Stimulated activated CD4-positive, alpha-beta T cell treated with anti-CD3 and anti-CD28 coated beads, Interleukin-4, amount 100 ng/mL, for 4 hours (primary cell): ENCODE measurements around the gene REP15.
"Not testable (repeated sequence)": the region's sequence is repeated elsewhere in the genome, so short reads cannot be mapped to it uniquely, and the experiment has no call there.

Source experiments
- DNase-seq, 2 experiments: peaks; one replicate each; pipeline ENCODE4 v3.0.0-alpha.2; 2020

Gene REP15, protein sequence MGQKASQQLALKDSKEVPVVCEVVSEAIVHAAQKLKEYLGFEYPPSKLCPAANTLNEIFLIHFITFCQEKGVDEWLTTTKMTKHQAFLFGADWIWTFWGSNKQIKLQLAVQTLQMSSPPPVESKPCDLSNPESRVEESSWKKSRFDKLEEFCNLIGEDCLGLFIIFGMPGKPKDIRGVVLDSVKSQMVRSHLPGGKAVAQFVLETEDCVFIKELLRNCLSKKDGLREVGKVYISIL

DNA sequence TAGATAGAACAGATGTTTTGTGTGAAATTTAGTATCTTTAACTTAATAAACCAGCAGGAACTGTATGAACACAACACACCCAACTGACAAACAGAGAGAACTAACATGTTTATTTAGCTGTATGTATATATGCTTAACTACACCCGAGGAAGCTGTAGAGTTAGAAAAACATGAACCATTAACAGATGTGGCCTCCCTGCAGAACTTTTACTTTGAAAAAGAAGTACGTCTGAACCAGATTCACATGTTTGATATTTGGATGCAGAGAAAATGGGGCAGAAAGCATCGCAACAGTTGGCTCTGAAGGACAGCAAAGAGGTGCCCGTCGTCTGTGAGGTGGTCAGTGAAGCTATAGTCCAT lies at the start of gene REP15:
Gene REP15 (plus strand): TSS at position 155 of the 360 bp plus-strand sequence. CDS start 116 bp downstream, at position 271.
- DNase-seq = no peak

DNA sequence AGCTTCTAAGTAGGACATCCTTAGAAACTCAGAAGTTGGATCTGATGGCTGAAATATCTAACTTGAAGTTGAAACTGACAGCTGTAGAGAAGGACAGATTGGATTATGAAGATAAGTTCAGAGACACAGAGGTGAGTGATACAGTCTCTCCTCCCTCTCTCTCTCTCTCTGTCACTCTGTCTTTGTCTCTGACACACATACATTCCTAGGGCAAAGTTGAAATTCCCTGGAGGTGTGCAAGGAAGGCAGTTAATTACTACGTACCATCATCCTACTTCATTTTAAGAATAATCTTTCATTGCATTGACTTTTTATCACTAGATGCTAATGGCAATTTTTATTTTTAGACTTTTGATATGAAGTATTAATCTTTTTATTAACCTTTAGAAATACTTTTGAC lies 46.2 kb upstream of the REP15 start:
- DNase-seq = no peak

DNA sequence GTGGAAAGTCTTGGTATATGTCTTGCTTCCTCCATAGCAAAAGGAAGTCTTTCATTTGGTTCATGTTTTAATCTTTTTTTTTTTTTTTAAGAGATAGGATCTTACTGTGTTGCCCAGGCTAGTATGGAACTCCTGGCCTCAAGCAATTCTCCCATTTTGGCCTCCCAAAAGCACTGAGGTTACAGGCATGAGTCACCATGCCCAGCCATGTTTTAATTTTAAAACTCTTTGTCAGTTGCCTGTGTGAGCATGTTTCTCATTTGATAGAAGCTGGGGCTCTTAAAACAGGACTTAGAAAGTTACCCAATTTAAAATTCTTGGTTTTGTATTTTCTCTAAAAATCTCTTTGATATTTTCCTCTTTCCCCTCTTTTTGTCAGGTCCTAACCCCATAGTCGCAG lies 45.0 kb upstream of the REP15 start:
- no peak for DNase-seq

DNA sequence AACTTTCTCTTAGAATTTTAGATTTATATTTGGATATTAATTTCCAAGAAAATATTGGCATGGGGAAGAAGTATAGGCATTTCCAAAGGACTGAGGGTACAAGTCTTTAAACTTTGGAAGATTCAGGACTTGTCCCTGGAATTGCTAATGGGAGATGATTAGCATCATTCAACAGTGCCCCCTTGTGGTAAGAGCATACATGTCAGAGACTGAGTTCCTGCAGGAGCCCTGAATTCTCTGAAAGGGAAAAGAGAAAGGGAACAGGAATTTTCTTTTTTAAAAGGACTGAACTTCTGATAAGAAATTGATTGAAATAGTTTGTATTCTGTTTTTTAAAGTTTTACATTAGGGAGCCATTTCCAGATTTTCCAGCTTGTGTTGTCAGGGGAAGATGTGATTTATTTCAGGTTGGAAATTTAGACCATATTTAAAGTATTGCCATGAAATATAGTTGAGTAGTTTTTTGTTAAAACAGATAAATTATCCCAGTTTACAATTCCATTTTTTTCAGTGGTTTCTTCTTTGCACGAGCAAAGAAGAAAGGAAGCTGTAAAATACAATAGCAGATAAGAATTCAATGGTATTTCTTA lies 44.0 kb upstream of the REP15 start:
- DNase-seq = peak in 1 of 2 experiments; percentile 2

DNA sequence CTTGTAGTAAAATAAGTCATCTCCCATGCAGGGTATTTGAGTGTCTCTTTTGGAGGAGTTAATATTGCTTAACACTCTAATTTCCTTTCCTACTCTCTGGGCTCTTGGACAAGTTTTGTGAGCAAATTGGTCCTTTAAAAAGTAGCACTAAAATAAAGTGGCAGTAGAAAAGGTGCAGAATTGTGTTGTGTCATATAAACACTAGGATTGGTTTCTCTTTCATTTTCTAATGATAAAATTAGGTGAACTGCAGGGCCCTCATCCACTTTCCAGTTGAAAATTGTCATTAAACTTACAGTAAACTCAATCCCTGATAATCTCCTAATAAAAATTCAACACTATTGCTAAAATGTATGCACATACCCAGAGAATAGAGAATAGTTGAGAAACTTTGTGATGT lies 42.6 kb upstream of the REP15 start:
- DNase-seq = no peak

DNA sequence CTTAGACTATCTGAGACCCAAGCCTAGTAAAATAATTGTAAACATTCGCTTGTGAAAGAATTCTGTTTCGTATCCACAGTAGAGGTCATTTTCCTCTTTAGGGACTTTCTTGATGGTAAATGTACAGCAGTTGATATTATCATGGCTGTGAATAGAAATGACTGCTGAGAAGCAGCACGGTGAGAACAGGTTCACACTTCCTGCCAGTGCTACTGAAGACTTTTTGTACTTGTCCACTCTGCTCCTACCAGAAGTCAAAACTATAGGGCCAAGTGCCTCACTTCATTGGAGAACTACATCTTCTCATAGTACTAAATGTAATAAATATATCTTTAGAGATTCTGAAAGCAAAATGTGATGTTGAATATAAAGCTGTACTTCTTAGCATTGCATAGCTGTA lies 40.8 kb upstream of the REP15 start:
- DNase-seq = not testable (repeated sequence)

DNA sequence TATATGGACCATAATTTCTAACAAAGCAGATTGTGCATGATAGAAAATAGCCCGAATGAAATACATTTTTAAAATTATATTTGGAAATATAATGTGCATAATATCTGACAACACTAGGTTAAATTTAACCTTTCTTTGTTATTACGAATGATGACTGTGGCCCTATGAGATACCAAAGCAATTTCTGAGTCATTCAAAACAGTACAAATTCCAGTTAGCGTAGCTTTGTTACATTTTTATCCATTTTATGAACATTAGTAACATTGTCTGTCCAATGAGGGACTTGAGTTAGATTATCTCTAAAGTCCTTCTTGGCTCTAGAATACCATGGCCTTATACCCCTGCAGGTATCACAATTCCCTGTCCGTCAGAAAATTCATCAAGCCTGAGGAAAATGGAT lies 39.0 kb upstream of the REP15 start:
- DNase-seq = no peak

DNA sequence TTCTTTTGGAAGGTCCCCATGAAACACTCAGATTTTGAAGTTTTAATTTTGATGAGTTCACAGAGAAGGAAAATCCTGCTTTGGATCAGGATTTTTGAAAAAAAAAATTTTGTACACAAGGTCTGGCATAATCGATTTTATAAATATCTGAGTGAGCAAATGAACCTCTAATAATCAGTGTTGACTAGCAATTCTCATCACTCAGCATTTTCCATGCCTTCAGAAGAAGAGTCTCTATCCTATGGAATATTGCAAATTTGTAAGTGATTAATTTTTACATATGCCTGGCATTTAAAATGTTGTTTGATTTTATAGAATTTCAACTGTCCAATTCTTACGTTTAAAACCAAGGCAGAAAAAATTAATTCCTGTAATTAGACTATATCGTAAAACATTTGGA lies 30.5 kb upstream of the REP15 start:
- DNase-seq = no peak

DNA sequence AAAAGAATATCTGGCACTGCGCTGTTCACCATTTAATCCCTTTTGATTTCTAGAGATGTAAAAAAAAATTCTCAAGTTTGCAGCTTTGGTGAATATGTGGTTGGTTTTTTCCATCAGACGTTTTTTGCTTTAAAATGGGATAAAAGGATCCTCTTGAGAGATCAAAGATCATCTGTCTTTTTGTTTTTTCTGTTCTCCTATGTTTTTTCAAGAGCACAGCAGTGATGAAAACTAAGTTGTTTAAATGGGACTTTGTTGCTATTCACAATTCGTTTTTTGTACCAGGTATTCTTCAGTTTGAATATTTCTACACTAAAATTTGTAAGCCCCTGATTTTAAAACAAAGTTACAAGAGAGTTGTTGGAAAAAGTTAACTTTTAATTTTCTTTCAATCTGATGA lies 29.7 kb upstream of the REP15 start:
- no peak for DNase-seq

DNA sequence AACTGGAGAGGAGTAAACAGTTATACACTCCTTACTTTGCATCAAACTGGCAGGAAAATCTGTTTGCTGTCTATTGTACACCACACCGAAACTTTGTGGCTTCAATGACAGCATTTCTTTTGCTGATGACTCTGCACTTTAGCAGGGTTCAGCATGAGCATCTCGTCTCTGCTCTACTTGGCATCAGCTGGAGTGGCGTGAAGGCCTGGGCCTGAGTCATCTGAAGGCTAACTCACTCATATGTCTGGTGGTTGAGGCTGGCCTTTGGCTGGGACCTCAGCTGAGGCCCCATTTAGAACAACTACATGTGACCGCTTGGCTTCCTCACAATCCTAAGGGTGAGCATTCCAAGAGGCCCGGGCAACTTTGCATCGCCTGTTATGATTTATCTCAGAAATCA lies 28.7 kb upstream of the REP15 start:
- no peak for DNase-seq

DNA sequence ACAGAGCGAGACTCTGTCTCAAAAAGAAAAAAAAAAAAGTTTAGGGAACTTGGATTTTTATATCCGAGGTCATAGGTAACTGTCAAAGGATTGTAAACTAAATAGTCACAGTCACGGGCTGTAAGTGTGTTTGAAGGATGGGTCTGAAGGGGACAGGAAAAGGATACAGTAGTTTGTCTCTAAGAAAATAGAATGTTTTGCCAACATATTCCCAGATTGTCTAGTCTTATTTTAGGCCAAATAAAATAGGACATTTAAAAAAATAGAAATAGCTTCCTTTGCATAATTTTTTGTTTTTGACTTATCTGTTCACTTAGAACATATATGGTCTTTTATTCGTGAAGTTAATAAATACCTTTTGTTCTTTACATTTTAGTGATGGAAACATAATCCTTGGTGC lies 24.2 kb upstream of the REP15 start:
- no peak for DNase-seq

DNA sequence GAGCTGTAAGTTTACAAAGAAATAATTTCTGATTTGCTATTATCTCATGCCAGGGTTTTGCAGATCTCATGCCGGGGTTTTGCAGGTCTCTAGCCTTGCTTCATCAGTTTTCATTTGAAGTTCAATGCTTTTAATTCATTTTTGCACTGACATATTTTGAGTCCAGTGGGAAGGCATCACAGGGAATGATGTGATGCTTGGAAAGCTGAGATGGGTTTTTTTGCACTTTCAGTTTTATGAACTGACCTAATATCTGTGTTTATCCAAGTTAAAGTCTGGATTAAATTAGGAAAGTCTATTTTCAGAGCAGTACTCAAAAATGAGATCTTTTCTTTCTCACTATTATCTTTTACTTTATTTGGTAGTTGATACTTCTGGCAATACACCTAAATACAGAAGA lies 23.6 kb upstream of the REP15 start:
- no peak for DNase-seq

DNA sequence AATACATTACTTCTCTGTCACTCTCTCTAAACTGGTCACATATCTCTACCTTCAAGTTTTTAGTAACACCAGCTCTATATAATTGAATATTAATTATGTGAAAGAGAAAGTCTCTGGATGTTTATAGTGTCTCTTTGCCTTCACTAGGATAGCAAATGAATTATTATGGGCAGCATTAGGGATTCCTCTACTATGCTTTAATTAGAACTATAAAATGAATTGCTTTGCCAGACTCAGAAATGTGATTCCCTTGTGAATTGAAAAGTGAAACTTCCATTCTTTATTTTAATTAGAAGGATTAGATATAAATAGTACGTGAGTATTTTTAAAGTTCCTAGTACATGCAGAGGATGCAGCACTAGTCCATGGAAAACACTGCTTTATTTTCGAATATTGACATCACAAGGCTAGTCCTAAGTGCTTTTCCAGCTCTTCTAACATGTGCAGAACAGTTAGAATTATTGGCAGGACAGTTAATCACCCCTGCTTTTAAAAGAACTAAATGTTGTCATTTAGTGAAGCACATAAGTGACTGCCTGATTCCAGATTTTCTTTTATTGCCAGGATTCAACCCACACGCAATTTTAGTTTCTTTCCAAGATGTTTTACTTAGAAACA lies 23.0 kb upstream of the REP15 start:
- DNase-seq = no peak

DNA sequence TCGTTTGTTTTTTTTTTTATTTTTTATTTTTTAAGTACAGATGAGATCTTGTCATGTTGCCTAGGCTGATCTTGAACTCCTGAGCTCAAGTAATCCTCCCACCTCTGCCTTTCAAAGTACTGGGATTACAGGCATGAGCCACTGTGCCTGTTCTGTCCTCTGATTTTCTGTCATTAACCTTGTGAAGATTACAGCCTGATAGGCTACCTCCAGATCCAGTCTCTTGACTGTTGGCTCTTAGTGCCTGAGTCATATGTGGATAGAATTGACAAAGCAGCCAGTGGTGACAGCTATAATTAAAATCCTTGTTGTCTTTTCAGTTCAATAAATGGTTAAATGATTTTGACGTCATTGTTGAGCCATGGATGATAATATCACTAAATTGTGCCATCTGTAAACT lies 21.3 kb upstream of the REP15 start:
- DNase-seq = no peak

DNA sequence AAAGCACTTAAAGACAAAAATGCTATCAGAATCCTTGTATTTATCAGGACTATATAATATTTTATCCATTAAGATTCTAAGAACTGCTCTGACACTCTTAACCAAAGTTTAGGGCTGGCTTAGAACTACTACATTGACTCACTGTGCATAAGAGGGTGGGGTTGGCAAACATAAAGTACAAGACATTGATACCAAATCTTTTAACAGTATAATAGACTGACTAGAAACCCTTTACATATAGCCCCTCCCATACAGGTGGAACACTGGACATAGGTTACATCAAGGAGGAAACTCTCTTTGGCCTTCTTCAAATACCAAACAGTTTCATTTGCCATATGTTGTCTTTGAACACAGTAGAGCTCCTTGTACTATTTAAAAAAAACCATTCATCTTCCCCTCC lies 15.6 kb upstream of the REP15 start:
- DNase-seq = no peak

DNA sequence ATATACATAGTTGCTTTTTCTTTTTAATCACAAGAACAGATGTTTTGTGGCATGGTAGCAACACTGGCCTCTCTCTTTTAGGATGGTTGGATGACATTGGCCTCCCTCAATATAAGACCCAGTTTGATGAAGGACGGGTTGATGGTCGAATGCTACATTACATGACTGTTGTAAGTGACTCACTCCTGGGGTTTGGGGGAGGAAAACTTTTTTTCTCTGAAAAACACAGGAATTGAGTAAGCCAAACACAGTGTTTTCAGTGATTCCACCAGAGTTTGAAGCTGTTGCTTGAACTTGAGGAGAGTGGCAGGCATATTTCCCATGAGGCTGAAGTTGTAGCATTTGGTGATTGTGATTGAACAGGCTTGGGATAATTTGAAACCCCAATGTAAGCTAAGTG lies 13.7 kb upstream of the REP15 start:
- no peak for DNase-seq

DNA sequence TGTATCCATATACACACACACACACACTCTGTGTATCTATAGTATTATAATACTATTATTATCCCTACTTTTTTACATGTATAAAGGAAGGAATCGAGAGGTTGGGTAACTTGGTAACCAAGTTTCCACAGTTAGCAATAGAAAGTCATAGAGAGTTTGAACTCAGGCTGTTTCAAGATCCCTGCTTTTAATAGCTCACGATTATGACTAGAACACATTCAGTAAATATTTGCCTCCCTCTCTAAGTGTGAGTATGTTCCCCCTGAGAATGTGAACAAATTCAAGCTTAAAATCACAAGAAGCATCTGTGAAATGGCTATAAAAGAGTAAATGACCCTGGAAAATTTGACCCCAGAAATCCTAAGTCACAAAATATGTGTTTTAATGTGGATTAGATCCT lies 11.0 kb upstream of the REP15 start:
- DNase-seq = no peak

DNA sequence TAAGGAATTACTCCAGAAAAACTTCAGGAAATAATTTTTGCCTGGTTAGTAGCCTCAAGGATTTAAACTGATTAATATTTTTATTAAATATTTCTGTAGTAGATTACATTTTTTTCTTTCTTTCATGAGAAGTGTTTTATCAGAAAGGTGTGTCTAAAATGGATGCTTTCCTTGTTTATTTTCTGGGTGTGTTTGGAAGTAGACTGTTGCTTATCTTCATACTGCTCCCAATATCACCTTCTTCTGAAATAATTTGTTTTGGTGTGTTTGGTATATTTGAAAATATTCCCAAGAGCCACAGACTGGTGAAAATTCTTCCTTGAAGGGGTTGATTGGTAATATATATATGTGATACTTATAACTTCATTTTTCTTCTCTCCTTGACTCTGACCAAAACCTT lies 10.1 kb upstream of the REP15 start:
- DNase-seq = no peak

DNA sequence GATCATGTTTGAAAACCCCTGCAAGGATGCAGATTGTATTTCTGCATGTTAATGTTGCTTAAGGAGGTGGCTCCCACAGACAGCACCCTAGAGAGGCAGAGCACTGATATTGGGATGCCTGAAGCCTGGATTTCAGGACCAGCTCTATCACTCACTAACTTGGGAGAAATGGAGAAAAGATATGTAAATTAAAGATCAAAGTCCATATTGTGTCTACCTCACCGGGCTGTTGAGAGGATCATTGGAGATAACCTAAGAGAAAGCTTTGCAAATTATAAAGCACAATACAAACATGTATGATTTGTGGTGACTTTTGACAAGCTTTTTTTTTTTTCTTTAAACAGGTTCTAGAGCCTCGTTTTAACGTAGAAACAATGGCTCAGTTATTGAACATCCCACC lies 7.6 kb upstream of the REP15 start:
- DNase-seq = no peak

DNA sequence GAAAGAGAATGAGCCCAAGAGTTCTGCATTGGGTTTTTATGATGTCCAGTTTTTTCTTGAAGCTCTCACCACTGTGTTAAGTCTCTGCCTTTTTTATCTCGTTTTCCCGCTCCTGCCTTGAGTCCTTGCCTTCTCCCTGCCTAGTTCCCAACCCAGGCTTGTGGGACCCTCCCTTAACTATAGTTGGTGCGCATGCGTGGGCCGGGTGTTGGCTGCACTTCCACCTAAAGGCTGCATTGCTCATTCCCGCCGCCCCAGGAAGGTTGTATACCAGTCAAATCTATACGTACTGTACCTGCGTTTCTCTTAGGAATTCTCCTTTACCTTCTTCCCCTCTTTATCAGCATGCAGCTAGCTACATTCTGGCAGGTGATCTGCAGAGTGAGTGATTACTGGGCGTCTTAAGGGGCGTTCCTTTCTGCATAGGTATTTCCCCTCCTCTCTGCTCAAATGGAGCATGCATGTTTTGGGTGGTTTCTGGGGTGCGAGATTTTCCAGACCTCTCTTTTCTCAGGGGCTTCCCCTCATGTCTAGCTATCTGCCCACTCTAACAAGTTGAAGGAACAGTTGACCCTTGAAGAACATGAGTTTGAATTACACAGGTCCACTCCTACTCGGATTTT lies 6.6 kb upstream of the REP15 start:
- no peak for DNase-seq

DNA sequence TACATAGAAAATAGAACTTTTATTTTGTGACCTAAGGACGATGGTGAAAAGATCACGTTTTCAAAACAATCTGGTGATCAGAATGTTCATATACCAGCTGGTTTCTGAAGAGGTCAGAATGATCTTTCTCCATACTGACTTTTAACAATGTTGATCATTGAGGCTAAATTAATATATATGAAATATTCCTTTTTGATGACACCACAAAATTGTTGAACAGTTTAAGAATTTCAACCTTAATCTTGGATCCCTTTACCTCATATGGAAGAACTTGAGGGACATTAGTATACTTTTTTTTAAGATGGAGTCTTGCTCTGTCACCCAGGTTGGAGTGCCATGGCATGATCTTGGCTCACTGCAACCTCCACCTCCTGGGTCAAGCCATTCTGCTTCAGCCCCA lies 2.8 kb upstream of the REP15 start:
- no peak for DNase-seq

DNA sequence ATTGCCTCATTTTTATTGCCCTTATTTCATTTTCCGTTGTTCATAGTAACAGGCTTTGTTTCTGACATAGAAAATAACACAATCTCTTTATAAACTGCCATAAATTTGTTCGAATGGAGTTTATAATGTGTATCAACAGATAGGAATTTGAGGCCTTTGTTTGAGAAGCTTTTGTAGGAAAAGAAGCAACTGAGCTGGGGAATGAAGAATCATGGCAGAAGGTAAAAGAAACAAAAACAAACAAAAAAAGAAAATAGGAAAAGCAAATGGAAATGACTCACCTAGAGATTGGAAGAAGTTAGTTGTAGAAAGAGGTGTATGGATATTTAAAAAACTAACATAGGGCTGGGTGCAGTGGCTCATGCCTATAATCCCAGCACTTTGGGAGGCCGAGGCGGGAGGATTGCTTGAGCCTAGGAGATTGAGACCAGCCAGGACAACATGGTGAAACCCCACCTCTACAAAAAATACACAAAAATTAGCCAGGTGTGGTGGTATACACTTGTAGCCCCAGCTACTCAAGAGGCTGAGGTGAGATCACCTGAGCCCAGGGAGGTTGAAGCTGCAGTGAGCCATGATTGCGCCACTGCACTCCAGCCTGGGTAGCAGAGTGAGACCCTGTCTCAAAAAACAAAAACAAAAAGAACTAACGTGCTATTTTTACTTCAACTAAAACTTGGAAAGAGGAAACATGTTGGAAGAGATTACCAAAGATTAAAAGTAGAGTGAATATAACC lies 523 bp upstream of the REP15 start:
- no peak for DNase-seq

DNA sequence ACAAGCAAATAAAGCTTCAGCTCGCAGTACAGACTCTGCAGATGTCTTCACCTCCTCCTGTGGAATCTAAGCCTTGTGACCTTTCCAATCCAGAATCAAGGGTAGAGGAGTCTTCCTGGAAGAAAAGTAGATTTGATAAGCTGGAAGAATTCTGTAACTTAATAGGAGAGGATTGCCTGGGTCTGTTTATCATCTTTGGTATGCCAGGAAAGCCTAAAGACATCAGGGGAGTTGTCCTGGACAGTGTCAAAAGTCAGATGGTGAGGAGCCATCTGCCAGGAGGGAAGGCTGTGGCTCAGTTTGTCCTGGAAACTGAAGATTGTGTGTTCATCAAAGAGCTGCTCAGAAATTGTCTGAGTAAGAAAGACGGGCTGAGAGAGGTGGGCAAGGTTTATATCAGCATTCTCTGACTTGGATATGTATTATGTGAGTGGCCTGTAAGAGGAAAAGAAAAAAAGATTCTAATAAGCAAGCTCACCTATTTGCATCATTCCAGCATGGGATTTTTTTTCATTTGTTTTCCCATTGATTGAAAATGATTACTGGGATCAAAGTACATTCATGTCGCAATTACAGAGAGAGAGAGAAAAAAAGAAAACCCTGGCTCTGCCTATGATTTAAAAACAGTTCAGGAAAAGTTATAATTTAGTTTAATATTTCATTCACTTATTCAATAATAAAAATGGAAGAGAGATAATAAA lies 767 bp downstream of the REP15 start:
- no peak for DNase-seq
